ENCODE data around the gene PROS1. TPM values are rescaled to one million over a fixed set of nuclear protein-coding genes. Genes with fewer than 3 reads are reported as not detected.

Gene PROS1
- total and polyA plus RNA-seq, 10 of the 15 experiments (the other 5 are each of a cell fraction or from before 2014, with no cell fraction given): 0.10 TPM; not detected in 9

DNA sequence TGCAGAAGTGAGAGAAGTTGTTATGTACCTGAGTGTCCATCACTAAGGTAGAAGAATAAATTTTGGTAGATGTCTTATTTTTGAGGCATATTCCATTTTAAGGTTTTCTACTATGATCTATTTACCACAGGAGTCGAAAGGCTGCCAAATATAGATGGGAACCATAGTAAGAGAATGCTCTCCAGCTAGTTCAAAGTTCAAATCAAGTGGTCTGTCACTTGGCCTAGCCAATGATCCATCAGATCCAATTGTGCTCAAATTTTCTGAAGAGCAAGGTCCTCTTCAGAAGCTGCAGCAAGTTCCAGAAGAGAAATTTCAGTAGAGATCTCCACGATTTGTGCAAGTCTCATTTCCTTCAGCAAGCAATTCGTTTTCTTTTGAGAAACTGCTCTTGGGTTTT lies 10.9 kb downstream of the PROS1 start:
- DNase-seq (ENCODE audit: low read depth, low spot score) (no peak), ATAC-seq (no peak), FAIRE-seq (no peak)
- in situ Hi-C loops (cut with MboI): no loop called here
- Histone ChIP-seq H3K9ac (ENCODE audit: control insufficient read depth, insufficient read depth, low read length) (no peak overlapping the region), H2AFZ (ENCODE audit: control insufficient read depth, low read depth, low read length) (no peak overlapping the region), H3K27ac (ENCODE audit: control insufficient read depth, insufficient read depth) (no peak overlapping the region), H3K79me2 (ENCODE audit: control insufficient read depth, insufficient read depth, low read length) (no peaks in the 10 kb centered on the region), H3K9me3 (replicated peaks; ENCODE audit: control insufficient read depth, insufficient read depth, low read length) (no peaks in the 10 kb centered on the region; the same call in 2 of the 3 replicates), H4K20me1 (ENCODE audit: control insufficient read depth, insufficient read depth) (no peaks in the 10 kb centered on the region), H3K36me3 (ENCODE audit: control insufficient read depth in 2 of 2, insufficient read depth in 2 of 2, low read length in 1 of 2) (no peaks in the 10 kb centered on the region), H3K4me3 (no peak overlapping the region), H3K4me1 (ENCODE audit: control insufficient read depth, insufficient read depth, low read length) (no peaks in the 10 kb centered on the region), H3K27me3 (replicated peaks in 1 of 2; ENCODE audit: control insufficient read depth in 2 of 2, insufficient read depth in 2 of 2, low read length in 1 of 2) (no peaks in the 10 kb centered on the region), H3K4me2 (ENCODE audit: control insufficient read depth, insufficient read depth) (no peak overlapping the region)
- ChIA-PET POLR2A (no interaction called here), CTCF (no interaction called here), RAD21 (ENCODE audit: unreplicated experiment) (no interaction called here), SMC1A (ENCODE audit: uncharacterized antibody, unreplicated experiment) (interaction anchor here (0.6 kb wide), 1 partner anchor 42 kb away, joined by 3 read pairs; no protein-coding TSS in a partner anchor)
- no TSS peak for BruUV-seq (replicated peaks)
- intact Hi-C loops (cut with micrococcal nuclease; ENCODE audit: unreplicated experiment): no loop called here
- WGBS (ENCODE audit: insufficient coverage, insufficient replicate concordance, low lambda C conversion rate, missing lambda C conversion rate): 0% methylated on average over 3 of the region's 3 CpGs
- TF ChIP-seq CUX1 (IDR thresholded peaks at IDR 0.05; ENCODE audit: insufficient replicate concordance, low read depth, low read length): no peak
- no peak for TF ChIP-seq ATF2 (IDR thresholded peaks at IDR 0.05; ENCODE audit: low read length)
- no peak for TF ChIP-seq MEF2A (IDR thresholded peaks at IDR 0.05; ENCODE audit: insufficient read depth, low read depth, low read length)
- TF ChIP-seq STAT3 (IDR thresholded peaks at IDR 0.05; ENCODE audit: low read depth, low read length): no peak
- no peak for TF ChIP-seq BHLHE40 (IDR thresholded peaks at IDR 0.05; ENCODE audit: borderline replicate concordance in 1 of 2, low read depth in 2 of 2, low read length in 1 of 2)
- no peak for TF ChIP-seq EZH2 (IDR thresholded peaks at IDR 0.05; ENCODE audit: borderline replicate concordance, control insufficient read depth, low read depth, low read length)
- TF ChIP-seq, protein P1, sequence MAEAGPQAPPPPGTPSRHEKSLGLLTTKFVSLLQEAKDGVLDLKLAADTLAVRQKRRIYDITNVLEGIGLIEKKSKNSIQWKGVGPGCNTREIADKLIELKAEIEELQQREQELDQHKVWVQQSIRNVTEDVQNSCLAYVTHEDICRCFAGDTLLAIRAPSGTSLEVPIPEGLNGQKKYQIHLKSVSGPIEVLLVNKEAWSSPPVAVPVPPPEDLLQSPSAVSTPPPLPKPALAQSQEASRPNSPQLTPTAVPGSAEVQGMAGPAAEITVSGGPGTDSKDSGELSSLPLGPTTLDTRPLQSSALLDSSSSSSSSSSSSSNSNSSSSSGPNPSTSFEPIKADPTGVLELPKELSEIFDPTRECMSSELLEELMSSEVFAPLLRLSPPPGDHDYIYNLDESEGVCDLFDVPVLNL (IDR thresholded peaks at IDR 0.05; ENCODE audit: low read depth, low read length): no peak
- no peak for TF ChIP-seq ASH2L (IDR thresholded peaks at IDR 0.05; ENCODE audit: borderline replicate concordance, low read depth)
- TF ChIP-seq KDM1A (IDR thresholded peaks at IDR 0.05; ENCODE audit: borderline replicate concordance): no peak
- TF ChIP-seq WRNIP1 (IDR thresholded peaks at IDR 0.05; ENCODE audit: borderline replicate concordance, low read depth, low read length): no peak
- TF ChIP-seq SMC3 (IDR thresholded peaks at IDR 0.05; ENCODE audit: borderline replicate concordance, low read length): no peak
- no peak for TF ChIP-seq SRF (IDR thresholded peaks at IDR 0.05; ENCODE audit: low read depth in 2 of 2, low read length in 2 of 2)
- no peak for TF ChIP-seq SREBF2 (IDR thresholded peaks at IDR 0.05; ENCODE audit: low read length)
- TF ChIP-seq, protein P2, sequence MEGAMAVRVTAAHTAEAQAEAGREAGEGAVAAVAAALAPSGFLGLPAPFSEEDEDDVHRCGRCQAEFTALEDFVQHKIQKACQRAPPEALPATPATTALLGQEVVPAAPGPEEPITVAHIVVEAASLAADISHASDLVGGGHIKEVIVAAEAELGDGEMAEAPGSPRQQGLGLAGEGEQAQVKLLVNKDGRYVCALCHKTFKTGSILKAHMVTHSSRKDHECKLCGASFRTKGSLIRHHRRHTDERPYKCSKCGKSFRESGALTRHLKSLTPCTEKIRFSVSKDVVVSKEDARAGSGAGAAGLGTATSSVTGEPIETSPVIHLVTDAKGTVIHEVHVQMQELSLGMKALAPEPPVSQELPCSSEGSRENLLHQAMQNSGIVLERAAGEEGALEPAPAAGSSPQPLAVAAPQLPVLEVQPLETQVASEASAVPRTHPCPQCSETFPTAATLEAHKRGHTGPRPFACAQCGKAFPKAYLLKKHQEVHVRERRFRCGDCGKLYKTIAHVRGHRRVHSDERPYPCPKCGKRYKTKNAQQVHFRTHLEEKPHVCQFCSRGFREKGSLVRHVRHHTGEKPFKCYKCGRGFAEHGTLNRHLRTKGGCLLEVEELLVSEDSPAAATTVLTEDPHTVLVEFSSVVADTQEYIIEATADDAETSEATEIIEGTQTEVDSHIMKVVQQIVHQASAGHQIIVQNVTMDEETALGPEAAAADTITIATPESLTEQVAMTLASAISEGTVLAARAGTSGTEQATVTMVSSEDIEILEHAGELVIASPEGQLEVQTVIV (IDR thresholded peaks at IDR 0.05; ENCODE audit: borderline replicate concordance, partially characterized antibody): no peak

All from GM12878 (cell line).